H9 (cell line): ENCODE data around the gene LIPC. TPM values are rescaled to one million over a fixed set of nuclear protein-coding genes. Genes with fewer than 3 reads are reported as not detected.

Experiments used
- DNase-seq: peaks from one replicate; pipeline ENCODE4 v3.0.0-alpha.2; 2017
- H2AFZ ChIP-seq: one replicate; pipeline ENCODE4 v1.6.1; 2013; ENCODE audit warnings: mild to moderate bottlenecking, low read length, control low read depth, moderate library complexity
- H2AK5ac ChIP-seq: 2 replicates; pipeline ENCODE4 v1.6.1; 2013; ENCODE audit warnings: low read length, control low read depth, mixed read lengths; ENCODE audit not compliant: insufficient read length
- H2BK120ac ChIP-seq: one replicate; pipeline ENCODE4 v1.6.1; 2013; ENCODE audit warnings: low read depth, mild to moderate bottlenecking, low read length, control low read depth, inconsistent platforms; ENCODE audit not compliant: poor library complexity, severe bottlenecking
- H2BK12ac ChIP-seq: 2 replicates; pipeline ENCODE4 v1.6.1; 2013; ENCODE audit warnings: low read length, control low read depth, mixed read lengths, low read depth; ENCODE audit not compliant: insufficient read length
- H2BK15ac ChIP-seq: 2 replicates; pipeline ENCODE4 v1.6.1; 2013; ENCODE audit warnings: low read depth, low read length, control low read depth
- H2BK20ac ChIP-seq: one replicate; pipeline ENCODE4 v1.6.1; 2013; ENCODE audit warnings: low read depth, mild to moderate bottlenecking, low read length, control low read depth, inconsistent platforms; ENCODE audit not compliant: poor library complexity, severe bottlenecking
- H2BK5ac ChIP-seq: 2 replicates; pipeline ENCODE4 v1.6.1; 2013; ENCODE audit warnings: low read length, control low read depth, mixed read lengths; ENCODE audit not compliant: insufficient read length
- H3K14ac ChIP-seq: 2 replicates; pipeline ENCODE4 v1.6.1; 2013; ENCODE audit warnings: low read length, control low read depth; ENCODE audit not compliant: insufficient read depth
- H3K18ac ChIP-seq: 2 replicates; pipeline ENCODE4 v1.6.1; 2013; ENCODE audit warnings: low read depth, mild to moderate bottlenecking, mixed read lengths, low read length, control low read depth; ENCODE audit not compliant: insufficient read length
- H3K23ac ChIP-seq: 2 replicates; pipeline ENCODE4 v1.6.1; 2013; ENCODE audit warnings: low read length, control low read depth, mixed read lengths, low read depth; ENCODE audit not compliant: insufficient read length
- H3K23me2 ChIP-seq: 2 replicates; pipeline ENCODE4 v1.6.1; 2013; ENCODE audit warnings: low read depth, mild to moderate bottlenecking, mixed read lengths, low read length, control low read depth; ENCODE audit not compliant: insufficient read length, poor library complexity, severe bottlenecking
- H3K27ac ChIP-seq: 2 replicates; pipeline ENCODE4 v1.5.1; 2013; ENCODE audit warnings: low read length, control low read depth, mixed read lengths, low read depth; ENCODE audit not compliant: insufficient read length
- H3K27me3 ChIP-seq: 2 replicates; pipeline ENCODE4 v1.6.1; 2013; ENCODE audit warnings: low read length, control low read depth, inconsistent platforms; ENCODE audit not compliant: insufficient read depth
- H3K4ac ChIP-seq: 2 replicates; pipeline ENCODE4 v1.6.1; 2013; ENCODE audit warnings: low read depth, mild to moderate bottlenecking, control low read depth, inconsistent platforms, low read length, moderate library complexity
- H3K4me1 ChIP-seq: 2 replicates; pipeline ENCODE4 v1.6.1; 2013; ENCODE audit warnings: low read length, control low read depth, inconsistent platforms; ENCODE audit not compliant: insufficient read depth
- H3K4me2 ChIP-seq: 2 replicates; pipeline ENCODE4 v1.6.1; 2013; ENCODE audit warnings: low read length, control low read depth, mixed read lengths; ENCODE audit not compliant: insufficient read length, insufficient read depth
- H3K56ac ChIP-seq: 2 replicates; pipeline ENCODE4 v1.6.1; 2013; ENCODE audit warnings: low read depth, mild to moderate bottlenecking, mixed read lengths, low read length, control low read depth; ENCODE audit not compliant: insufficient read length
- H3K79me1 ChIP-seq: 2 replicates; pipeline ENCODE4 v1.6.1; 2013; ENCODE audit warnings: low read depth, mild to moderate bottlenecking, moderate library complexity, low read length, control low read depth, inconsistent platforms; ENCODE audit not compliant: insufficient read depth, poor library complexity, severe bottlenecking
- H3K79me2 ChIP-seq: 2 replicates; pipeline ENCODE4 v1.6.1; 2013; ENCODE audit warnings: low read length, control low read depth, inconsistent platforms; ENCODE audit not compliant: insufficient read depth
- H3K9ac ChIP-seq: 2 replicates; pipeline ENCODE4 v1.6.1; 2013; ENCODE audit warnings: low read length, control low read depth, mixed read lengths; ENCODE audit not compliant: insufficient read length; ENCODE audit errors: extremely low read depth
- H3K9me3 ChIP-seq: one replicate; pipeline ENCODE4 v1.6.1; 2013; ENCODE audit warnings: low read depth, low read length, inconsistent platforms; ENCODE audit not compliant: control insufficient read depth
- H3T11ph ChIP-seq: one replicate; pipeline ENCODE4 v1.6.1; 2013; ENCODE audit warnings: mild to moderate bottlenecking, low read length, control low read depth, inconsistent platforms
- H4K20me1 ChIP-seq: one replicate; pipeline ENCODE4 v1.6.1; 2013; ENCODE audit not compliant: control insufficient read depth, insufficient read length, insufficient read depth
- H4K5ac ChIP-seq: 2 replicates; pipeline ENCODE4 v1.6.1; 2013; ENCODE audit warnings: low read depth, mild to moderate bottlenecking, mixed read lengths, low read length, control low read depth; ENCODE audit not compliant: insufficient read length
- H4K8ac ChIP-seq: replicated peaks from 2 replicates; pipeline ENCODE4 v1.6.1; 2013; ENCODE audit warnings: low read length, control low read depth, mixed read lengths, low read depth; ENCODE audit not compliant: insufficient read length
- H4K91ac ChIP-seq: 2 replicates; pipeline ENCODE4 v1.6.1; 2013; ENCODE audit warnings: low read depth, mild to moderate bottlenecking, moderate library complexity, mixed read lengths, low read length, control low read depth; ENCODE audit not compliant: insufficient read length
- H3K27ac Mint-ChIP-seq, 3 experiments: 2 replicates in 2 of 3; 3 replicates in 1 of 3; pipeline ENCODE4 v1.8.0; 2020 to 2021; ENCODE audit warnings: mixed read lengths in 3 of 3, mild to moderate bottlenecking in 1 of 3, moderate library complexity in 1 of 3
- H3K27me3 Mint-ChIP-seq: 2 replicates; pipeline ENCODE4 v1.8.0; 2021; ENCODE audit warnings: low read depth, mild to moderate bottlenecking, moderate library complexity, mixed read lengths
- H3K36me3 Mint-ChIP-seq, 3 experiments: 2 replicates in 2 of 3; 3 replicates in 1 of 3; pipeline ENCODE4 v1.8.0; 2020 to 2021; ENCODE audit warnings: low read depth in 3 of 3, mixed read lengths in 3 of 3; ENCODE audit not compliant: insufficient read depth in 1 of 3
- H3K4me1 Mint-ChIP-seq, 2 experiments: 2 replicates each; pipeline ENCODE4 v1.8.0; 2020; ENCODE audit warnings: mixed read lengths in 2 of 2
- H3K4me3 Mint-ChIP-seq, 2 experiments: 2 replicates in 1 of 2; 3 replicates in 1 of 2; pipeline ENCODE4 v1.8.0; 2020 to 2021; ENCODE audit warnings: mild to moderate bottlenecking in 2 of 2, mixed read lengths in 2 of 2, moderate library complexity in 1 of 2
- H3K9me3 Mint-ChIP-seq, 2 experiments: 2 replicates in 1 of 2; 3 replicates in 1 of 2; pipeline ENCODE4 v1.8.0; 2020; ENCODE audit warnings: mild to moderate bottlenecking in 2 of 2, mixed read lengths in 2 of 2, moderate library complexity in 1 of 2
- WGBS: extraction: QIAGEN DNeasy Blood & Tissue Kit; methylation state at CpG from one replicate; pipeline ENCODE4 v1.1.7; 2013; ENCODE audit warnings: missing lambda C conversion rate, low lambda C conversion rate, mixed read lengths; ENCODE audit not compliant: insufficient read length; ENCODE audit errors: extremely low coverage; 5-methylcytosine and 5-hydroxymethylcytosine counted together
- total RNA-seq: library from RNA; stranded (reverse); gene quantifications from 2 replicates; pipeline ENCODE4 v1.2.1, GENCODE V29; 2021
- TF ChIP-seq, protein P1 (sequence below): fragments of 200-600 bp; sonication (generic); conservative IDR thresholded peaks from 3 replicates; pipeline ENCODE4 v1.8.0; 2021; ENCODE audit warnings: antibody characterized with exemption, mild to moderate bottlenecking

The LIPC gene
- total RNA-seq, 1 experiment from 2014 or later, result not detected

DNA sequence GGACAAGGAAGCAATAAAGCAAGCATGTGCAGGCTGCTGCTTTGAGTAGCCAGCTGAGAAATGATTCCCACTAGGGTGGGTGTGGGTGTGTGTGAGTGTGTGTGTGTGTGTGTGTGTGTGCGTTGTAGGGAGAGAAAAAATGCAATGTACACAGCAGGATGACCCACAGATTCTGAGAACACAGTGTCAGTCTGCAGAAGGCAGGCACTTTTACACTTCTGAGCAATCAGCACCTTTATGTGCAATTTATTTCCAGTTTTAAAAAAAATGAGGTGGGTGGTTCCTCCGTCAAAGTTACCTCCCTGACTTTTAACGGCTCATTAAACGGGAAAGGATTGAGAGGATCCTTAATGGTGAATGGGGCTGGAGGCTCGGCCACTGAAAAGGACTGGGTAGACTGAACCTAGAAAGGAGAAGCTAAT is 38.5 kb upstream of the LIPC start:
- no peak overlapping the region for H3K9ac ChIP-seq
- H3K9me3 ChIP-seq, result no peaks in the 10 kb centered on the region
- no CpG with 5 or more reads among the region's 5 CpGs for WGBS
- H3K4ac ChIP-seq, result no peak overlapping the region
- no peak overlapping the region for H4K5ac ChIP-seq
- TF ChIP-seq, protein P1, sequence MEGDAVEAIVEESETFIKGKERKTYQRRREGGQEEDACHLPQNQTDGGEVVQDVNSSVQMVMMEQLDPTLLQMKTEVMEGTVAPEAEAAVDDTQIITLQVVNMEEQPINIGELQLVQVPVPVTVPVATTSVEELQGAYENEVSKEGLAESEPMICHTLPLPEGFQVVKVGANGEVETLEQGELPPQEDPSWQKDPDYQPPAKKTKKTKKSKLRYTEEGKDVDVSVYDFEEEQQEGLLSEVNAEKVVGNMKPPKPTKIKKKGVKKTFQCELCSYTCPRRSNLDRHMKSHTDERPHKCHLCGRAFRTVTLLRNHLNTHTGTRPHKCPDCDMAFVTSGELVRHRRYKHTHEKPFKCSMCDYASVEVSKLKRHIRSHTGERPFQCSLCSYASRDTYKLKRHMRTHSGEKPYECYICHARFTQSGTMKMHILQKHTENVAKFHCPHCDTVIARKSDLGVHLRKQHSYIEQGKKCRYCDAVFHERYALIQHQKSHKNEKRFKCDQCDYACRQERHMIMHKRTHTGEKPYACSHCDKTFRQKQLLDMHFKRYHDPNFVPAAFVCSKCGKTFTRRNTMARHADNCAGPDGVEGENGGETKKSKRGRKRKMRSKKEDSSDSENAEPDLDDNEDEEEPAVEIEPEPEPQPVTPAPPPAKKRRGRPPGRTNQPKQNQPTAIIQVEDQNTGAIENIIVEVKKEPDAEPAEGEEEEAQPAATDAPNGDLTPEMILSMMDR, result no peak
- no peaks in the 10 kb centered on the region for H3K79me2 ChIP-seq
- no peaks in the 10 kb centered on the region for H3K23me2 ChIP-seq
- H3K56ac ChIP-seq, result no peak overlapping the region
- Mint-ChIP-seq H3K4me1 (peaks cover 14 to 18% of the 10 kb centered on the region in 2 experiments; a peak in 3 of 4 replicates), H3K9me3 (no peaks in the 10 kb centered on the region; a peak in 1 of 5 replicates), H3K36me3 (no peaks in the 10 kb centered on the region), H3K4me3 (no peak overlapping the region), H3K27me3 (peaks cover 2% of the 10 kb centered on the region; the same call in 1 of the 2 replicates), H3K27ac (no peak overlapping the region; a peak in 1 of 7 replicates)
- H2BK20ac ChIP-seq, result no peak overlapping the region
- H4K20me1 ChIP-seq, result no peaks in the 10 kb centered on the region
- no peak overlapping the region for H3K4me2 ChIP-seq
- no peak overlapping the region for H3K27ac ChIP-seq
- no peak overlapping the region for H2BK12ac ChIP-seq
- no peak overlapping the region for H4K8ac ChIP-seq
- H3K4me1 ChIP-seq, result no peaks in the 10 kb centered on the region
- no peak overlapping the region for H3K18ac ChIP-seq
- H4K91ac ChIP-seq, result no peak overlapping the region
- H2BK5ac ChIP-seq, result no peak overlapping the region
- no peak overlapping the region for H2AK5ac ChIP-seq
- no peaks in the 10 kb centered on the region for H3K79me1 ChIP-seq
- no peak overlapping the region for H2BK15ac ChIP-seq
- H3T11ph ChIP-seq, result no peak overlapping the region
- no peak overlapping the region for H2AFZ ChIP-seq
- no peaks in the 10 kb centered on the region for H3K27me3 ChIP-seq
- H2BK120ac ChIP-seq, result no peak overlapping the region
- no peak overlapping the region for H3K14ac ChIP-seq
- H3K23ac ChIP-seq, result no peak overlapping the region
- DNase-seq, result no peak
